K562 (cell line): ENCODE measurements around the gene APOBEC3C. TPM values are rescaled to one million over a fixed set of nuclear protein-coding genes. Genes with fewer than 3 reads are reported as not detected.

ENCODE experiments used
- ATF6 ChIP-seq: sonication (generic); formaldehyde crosslinking; IDR thresholded peaks from 2 replicates; pipeline ENCODE4 v1.4.0; 2020; ENCODE audit warnings: mild to moderate bottlenecking, missing genetic modification reagents
- ESRRA ChIP-seq: fragments of 450-650 bp; IDR thresholded peaks from 2 replicates; pipeline ENCODE4 v1.6.1; 2014; ENCODE audit warnings: low read depth, mild to moderate bottlenecking, moderate library complexity, borderline replicate concordance
- KDM1A ChIP-seq, 2 experiments: fragments of 450-650 bp; IDR thresholded peaks; 2 replicates each; pipeline ENCODE4 v1.6.1; 2016; ENCODE audit warnings: mild to moderate bottlenecking in 2 of 2
- MAFK ChIP-seq: IDR thresholded peaks from 2 replicates; pipeline ENCODE4 v1.6.1; 2011; ENCODE audit warnings: low read length, improper control_type of control experiment
- MCM2 ChIP-seq: fragments of 450-650 bp; IDR thresholded peaks from 2 replicates; pipeline ENCODE4 v1.6.1; 2017; ENCODE audit warnings: low read depth, mild to moderate bottlenecking
- PHF8 ChIP-seq: fragments of 200-600 bp; sonication (generic); IDR thresholded peaks from 2 replicates; pipeline ENCODE4 v1.6.1; 2012; ENCODE audit warnings: mixed run types, mild to moderate bottlenecking, inconsistent platforms, low read length, moderate library complexity, borderline replicate concordance
- UBTF ChIP-seq, 2 experiments: IDR thresholded peaks; 2 replicates each; pipeline ENCODE4 v1.6.1; 2012; ENCODE audit warnings: improper control_type of control experiment in 2 of 2, low read depth in 2 of 2, low read length in 2 of 2, borderline replicate concordance in 1 of 2
- ZBTB12 ChIP-seq: fragments of 250-450 bp; sonication (Bioruptor Pico); IDR thresholded peaks from 2 replicates; pipeline ENCODE4 v1.4.0; 2020
- ZNF408 ChIP-seq: fragments of 250-450 bp; sonication (Bioruptor Pico); IDR thresholded peaks from 2 replicates; pipeline ENCODE4 v1.4.0; 2020; ENCODE audit warnings: low read depth, mild to moderate bottlenecking, moderate library complexity
- polyA plus RNA-seq, 8 experiments: library from polyadenylated mRNA; depleted of rRNA in 4 of 8; stranded (reverse) in 5 of 8; unstranded in 3 of 8; fragments of >200 nt; fragmentation: Nextera tagmentation in 2 of 8; fragmentation: Illumina TruSeq in 1 of 8; extraction: Ambion mirVana in 2 of 8; extraction: Trizol in 1 of 8; gene quantifications; 2 replicates each; pipeline versions ENCODE4 v1.2.1 to v1.2.3, GENCODE V29; 2011 to 2014; ENCODE audit warnings: inconsistent platforms in 1 of 8, missing spikeins in 1 of 8
- total RNA-seq, 7 experiments: library from RNA; depleted of rRNA in 6 of 7; stranded (reverse); fragments of >200 nt in 6 of 7; fragmentation: Illumina TruSeq in 2 of 7; extraction: Trizol in 2 of 7; gene quantifications; 2 replicates each; pipeline versions ENCODE4 v1.2.1 to v1.2.3, GENCODE V29; 2011 to 2021; ENCODE audit warnings: low replicate concordance in 1 of 7

The APOBEC3C gene
- total and polyA plus RNA-seq, 9 of the 15 experiments (the other 6 are each of a cell fraction or from before 2014, with no cell fraction given): 12.4 to 285 (median 55.5) TPM

DNA sequence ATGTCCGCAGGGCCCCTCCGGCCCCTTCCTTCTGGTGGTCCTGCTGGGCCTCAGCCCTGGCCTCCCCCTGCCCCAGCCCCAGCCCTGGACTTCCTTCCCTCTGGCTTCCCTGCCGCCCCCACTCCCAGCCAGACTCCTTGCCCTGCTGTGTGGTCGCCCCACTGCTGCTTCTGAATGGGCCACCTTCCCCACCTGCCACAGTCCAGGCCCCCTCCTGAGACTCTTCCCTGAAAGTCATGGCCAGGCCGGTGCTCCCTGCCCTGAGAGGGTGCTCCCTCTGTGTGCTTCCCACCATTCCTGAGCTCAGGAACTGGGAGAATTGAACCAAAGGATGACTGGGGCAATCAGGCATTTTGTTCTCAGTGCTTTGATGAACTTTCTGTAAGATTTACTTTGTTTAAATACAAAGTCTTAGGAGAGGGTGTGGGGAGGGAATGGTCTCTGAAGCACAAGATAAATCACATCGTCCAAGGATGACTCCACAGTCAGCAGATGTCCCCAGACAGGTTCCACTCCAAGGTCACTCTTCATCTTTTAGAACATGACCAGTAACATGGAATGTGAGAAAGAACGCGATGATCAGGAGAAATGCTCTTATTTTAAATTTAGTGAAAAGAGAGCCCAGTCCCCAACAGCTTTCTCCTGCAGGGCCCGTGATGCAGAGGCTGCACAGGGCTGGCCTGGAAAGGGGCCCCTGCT is 7.6 kb downstream of the APOBEC3C start (continued):
- TF ChIP-seq ESRRA (peak; percentile 55; the same call in 1 of the 2 replicates), MCM2 (peak; percentile 42; the same call in 1 of the 2 replicates), MAFK (no peak), KDM1A (IDR thresholded peaks at IDR 0.05) (peak in 1 of 2 experiments; percentile 10; a peak in 1 of 4 replicates), PHF8 (peak; percentile 29; the same call in 1 of the 2 replicates), UBTF (IDR thresholded peaks at IDR 0.05; ENCODE audit: borderline replicate concordance in 1 of 2, low read depth in 2 of 2, low read length in 2 of 2) (no peak), ZNF408 (CRISPR knock-in tag) (no peak), ATF6 (CRISPR knock-in tag) (0 out of 2 replicates have a peak, but pooled peaks have one; percentile 32), ZBTB12 (CRISPR knock-in tag) (no peak)
